Prostate gland (tissue), 2 donors: ENCODE results near the gene CGNL1. TPM values are rescaled to one million over a fixed set of nuclear protein-coding genes. Genes with fewer than 3 reads are reported as not detected.

Experiments
- DNase-seq: peaks from one replicate; pipeline ENCODE4 v3.0.0-alpha.2; 2019; ENCODE audit warnings: low spot score
- H3K27ac ChIP-seq, 2 donors: fragments of 200-600 bp; sonication (generic); 2 replicates each; pipeline ENCODE4 v1.5.1; 2017 to 2019
- H3K27me3 ChIP-seq: fragments of 200-600 bp; sonication (generic); replicated peaks from 2 replicates; pipeline ENCODE4 v1.5.1; 2019; ENCODE audit not compliant: insufficient read depth
- H3K36me3 ChIP-seq, 2 donors: fragments of 200-600 bp; sonication (generic); 1 replicate in 1 of 2; 2 replicates in 1 of 2; pipeline versions ENCODE4 v1.5.1 to v1.8.1; 2017 to 2019
- H3K4me1 ChIP-seq: fragments of 200-600 bp; sonication (generic); replicated peaks from 2 replicates; pipeline ENCODE4 v1.5.1; 2019
- H3K4me3 ChIP-seq, 2 donors: fragments of 200-600 bp; sonication (generic); 2 replicates each; pipeline ENCODE4 v1.5.1; 2017 to 2019
- H3K9me3 ChIP-seq: fragments of 200-600 bp; sonication (generic); 2 replicates; pipeline ENCODE4 v1.5.1; 2017
- POLR2A ChIP-seq: fragments of 450-650 bp; IDR thresholded peaks from one replicate; pipeline ENCODE4 v1.6.1; 2016; ENCODE audit warnings: antibody characterized with exemption, mild to moderate bottlenecking
- POLR2AphosphoS5 ChIP-seq: sonication (generic); formaldehyde crosslinking; IDR thresholded peaks from one replicate; pipeline ENCODE4 v1.6.1; 2017; ENCODE audit warnings: antibody characterized with exemption
- WGBS: methylation state at CpG from one replicate; pipeline ENCODE4 v1.1.5; 2018; 5-methylcytosine and 5-hydroxymethylcytosine counted together
- intact Hi-C: fragments of 100-400 bp; cut with DNase I; formaldehyde crosslinking; loops from one replicate; pipeline ENCODE4 v1.14.2; 2022
- total RNA-seq, 2 donors: library from RNA; depleted of rRNA; stranded (reverse); fragments of >200 nt; gene quantifications; one replicate each; pipeline ENCODE4 v1.1.0, GENCODE V29; 2016
- TF ChIP-seq, protein P1 (sequence below), 4 experiments: fragments of 200-600 bp in 2 of 4; fragments of 450-650 bp in 2 of 4; sonication (generic) in 2 of 4; IDR thresholded peaks; 1 replicate in 3 of 4; 2 replicates in 1 of 4; pipeline ENCODE4 v1.5.1; 2016 to 2019; ENCODE audit warnings: antibody characterized with exemption in 4 of 4, mild to moderate bottlenecking in 2 of 4, moderate library complexity in 2 of 4

CGNL1 gene, protein sequence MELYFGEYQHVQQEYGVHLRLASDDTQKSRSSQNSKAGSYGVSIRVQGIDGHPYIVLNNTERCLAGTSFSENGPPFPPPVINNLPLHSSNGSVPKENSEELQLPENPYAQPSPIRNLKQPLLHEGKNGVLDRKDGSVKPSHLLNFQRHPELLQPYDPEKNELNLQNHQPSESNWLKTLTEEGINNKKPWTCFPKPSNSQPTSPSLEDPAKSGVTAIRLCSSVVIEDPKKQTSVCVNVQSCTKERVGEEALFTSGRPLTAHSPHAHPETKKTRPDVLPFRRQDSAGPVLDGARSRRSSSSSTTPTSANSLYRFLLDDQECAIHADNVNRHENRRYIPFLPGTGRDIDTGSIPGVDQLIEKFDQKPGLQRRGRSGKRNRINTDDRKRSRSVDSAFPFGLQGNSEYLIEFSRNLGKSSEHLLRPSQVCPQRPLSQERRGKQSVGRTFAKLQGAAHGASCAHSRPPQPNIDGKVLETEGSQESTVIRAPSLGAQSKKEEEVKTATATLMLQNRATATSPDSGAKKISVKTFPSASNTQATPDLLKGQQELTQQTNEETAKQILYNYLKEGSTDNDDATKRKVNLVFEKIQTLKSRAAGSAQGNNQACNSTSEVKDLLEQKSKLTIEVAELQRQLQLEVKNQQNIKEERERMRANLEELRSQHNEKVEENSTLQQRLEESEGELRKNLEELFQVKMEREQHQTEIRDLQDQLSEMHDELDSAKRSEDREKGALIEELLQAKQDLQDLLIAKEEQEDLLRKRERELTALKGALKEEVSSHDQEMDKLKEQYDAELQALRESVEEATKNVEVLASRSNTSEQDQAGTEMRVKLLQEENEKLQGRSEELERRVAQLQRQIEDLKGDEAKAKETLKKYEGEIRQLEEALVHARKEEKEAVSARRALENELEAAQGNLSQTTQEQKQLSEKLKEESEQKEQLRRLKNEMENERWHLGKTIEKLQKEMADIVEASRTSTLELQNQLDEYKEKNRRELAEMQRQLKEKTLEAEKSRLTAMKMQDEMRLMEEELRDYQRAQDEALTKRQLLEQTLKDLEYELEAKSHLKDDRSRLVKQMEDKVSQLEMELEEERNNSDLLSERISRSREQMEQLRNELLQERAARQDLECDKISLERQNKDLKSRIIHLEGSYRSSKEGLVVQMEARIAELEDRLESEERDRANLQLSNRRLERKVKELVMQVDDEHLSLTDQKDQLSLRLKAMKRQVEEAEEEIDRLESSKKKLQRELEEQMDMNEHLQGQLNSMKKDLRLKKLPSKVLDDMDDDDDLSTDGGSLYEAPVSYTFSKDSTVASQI
- total RNA-seq, result 10 to 100 TPM; 49.0 to 65.6 TPM

DNA sequence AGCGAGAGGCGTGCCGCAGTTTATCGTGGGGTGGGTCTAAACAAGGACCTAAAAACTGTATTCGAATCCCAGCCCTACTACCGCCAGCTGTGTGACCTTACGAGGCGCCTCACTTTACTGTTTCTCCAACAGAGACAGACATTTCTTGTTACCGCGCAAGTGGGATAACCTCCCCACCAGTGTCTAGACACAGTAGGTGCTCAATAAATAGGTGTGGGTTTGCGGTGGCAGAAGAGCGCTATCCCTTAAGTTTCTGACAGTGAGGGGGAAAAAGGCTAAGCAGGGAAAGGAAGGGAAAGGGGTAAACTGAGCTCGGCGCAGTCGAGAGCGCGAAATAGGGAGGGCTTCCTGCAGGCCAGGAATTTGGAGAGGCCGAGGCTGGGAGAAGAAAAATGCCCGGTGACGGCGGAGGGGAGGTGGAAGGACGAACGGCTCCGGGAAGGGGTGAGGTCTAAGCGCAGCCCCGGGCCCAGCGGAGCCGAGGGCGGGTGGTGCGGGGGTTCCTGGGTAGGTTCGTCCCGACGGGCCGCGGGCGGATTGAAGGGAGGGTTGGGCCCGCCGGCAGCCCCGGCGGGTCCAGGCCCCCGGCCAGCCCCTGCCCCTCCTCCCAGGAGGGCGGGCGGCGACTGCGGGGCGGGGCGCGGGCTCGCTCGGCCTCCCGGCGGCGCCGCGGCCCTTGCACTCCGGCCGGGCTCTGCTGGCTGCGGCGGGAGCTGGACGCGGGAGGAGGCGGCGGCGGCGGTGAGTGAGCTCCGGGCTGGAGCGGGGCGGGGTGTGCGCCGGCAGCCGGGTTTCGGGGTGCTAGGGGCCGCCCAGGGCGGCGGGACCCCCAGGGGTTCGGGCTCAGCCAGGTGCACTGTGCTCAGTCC is at the start of gene CGNL1:
Gene CGNL1, plus strand, starts transcription at position 679 of the 869 bp plus-strand sequence. CDS start 61,495 bp downstream, outside the sequence.
- Histone ChIP-seq H3K27me3 (no peaks in the 10 kb centered on the region), H3K27ac (peak within 1 kb of the TSS; percentile 95 to 96), H3K4me3 (peak within 1 kb of the TSS; percentile 91 to 97), H3K4me1 (peaks cover 3% of the 10 kb centered on the region), H3K9me3 (no peaks in the 10 kb centered on the region), H3K36me3 (no peaks in the 10 kb centered on the region)
- DNase-seq, result peak; percentile 51
- peak; percentile 47 for TF ChIP-seq POLR2A
- TF ChIP-seq, protein P1, sequence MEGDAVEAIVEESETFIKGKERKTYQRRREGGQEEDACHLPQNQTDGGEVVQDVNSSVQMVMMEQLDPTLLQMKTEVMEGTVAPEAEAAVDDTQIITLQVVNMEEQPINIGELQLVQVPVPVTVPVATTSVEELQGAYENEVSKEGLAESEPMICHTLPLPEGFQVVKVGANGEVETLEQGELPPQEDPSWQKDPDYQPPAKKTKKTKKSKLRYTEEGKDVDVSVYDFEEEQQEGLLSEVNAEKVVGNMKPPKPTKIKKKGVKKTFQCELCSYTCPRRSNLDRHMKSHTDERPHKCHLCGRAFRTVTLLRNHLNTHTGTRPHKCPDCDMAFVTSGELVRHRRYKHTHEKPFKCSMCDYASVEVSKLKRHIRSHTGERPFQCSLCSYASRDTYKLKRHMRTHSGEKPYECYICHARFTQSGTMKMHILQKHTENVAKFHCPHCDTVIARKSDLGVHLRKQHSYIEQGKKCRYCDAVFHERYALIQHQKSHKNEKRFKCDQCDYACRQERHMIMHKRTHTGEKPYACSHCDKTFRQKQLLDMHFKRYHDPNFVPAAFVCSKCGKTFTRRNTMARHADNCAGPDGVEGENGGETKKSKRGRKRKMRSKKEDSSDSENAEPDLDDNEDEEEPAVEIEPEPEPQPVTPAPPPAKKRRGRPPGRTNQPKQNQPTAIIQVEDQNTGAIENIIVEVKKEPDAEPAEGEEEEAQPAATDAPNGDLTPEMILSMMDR (IDR thresholded peaks at IDR 0.05), result no peak
- intact Hi-C loops, result loop anchor here (10.0 kb wide), 1 partner anchor 149 kb away; no protein-coding TSS in a partner anchor
- WGBS, result 28% methylated on average over 45 of the region's 76 CpGs

DNA sequence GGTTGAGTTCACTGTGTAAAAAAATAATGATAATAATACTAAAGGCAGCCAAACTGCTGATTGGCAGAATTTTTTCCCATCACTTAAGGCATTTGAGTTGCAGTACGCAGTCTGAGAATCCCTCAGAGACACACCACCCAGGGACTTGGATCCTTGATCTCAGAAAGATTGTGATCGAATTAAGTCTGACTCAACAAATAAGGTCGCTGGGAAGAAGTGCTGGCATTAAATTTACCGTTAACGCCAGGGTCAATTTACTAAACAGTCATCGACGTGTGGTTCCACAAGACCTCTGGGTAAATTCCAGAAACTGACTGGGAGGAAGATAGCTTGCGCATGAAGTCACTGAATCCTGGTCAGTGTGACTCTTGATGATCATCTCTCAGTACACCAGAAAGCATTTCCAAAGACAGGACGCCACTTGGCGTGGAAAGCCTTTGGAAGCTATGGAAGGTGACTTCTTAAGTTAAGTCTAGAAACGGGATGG is 48.3 kb upstream of the CGNL1 start:
- intact Hi-C loops, result no loop called here
- no peaks in the 10 kb centered on the region for H3K27me3 ChIP-seq
- H3K9me3 ChIP-seq, result no peaks in the 10 kb centered on the region
- no peaks in the 10 kb centered on the region for H3K4me1 ChIP-seq
- H3K36me3 ChIP-seq, result no peaks in the 10 kb centered on the region
- no peak overlapping the region for H3K4me3 ChIP-seq
- 82% methylated on average over 11 of the region's 11 CpGs for WGBS
- TF ChIP-seq POLR2A, result no peak
- no peak for TF ChIP-seq POLR2AphosphoS5
- TF ChIP-seq, protein P1 (IDR thresholded peaks at IDR 0.05), result no peak
- H3K27ac ChIP-seq, result peak overlapping the region in 1 of 2 donors; percentile 2
- no peak for DNase-seq

DNA sequence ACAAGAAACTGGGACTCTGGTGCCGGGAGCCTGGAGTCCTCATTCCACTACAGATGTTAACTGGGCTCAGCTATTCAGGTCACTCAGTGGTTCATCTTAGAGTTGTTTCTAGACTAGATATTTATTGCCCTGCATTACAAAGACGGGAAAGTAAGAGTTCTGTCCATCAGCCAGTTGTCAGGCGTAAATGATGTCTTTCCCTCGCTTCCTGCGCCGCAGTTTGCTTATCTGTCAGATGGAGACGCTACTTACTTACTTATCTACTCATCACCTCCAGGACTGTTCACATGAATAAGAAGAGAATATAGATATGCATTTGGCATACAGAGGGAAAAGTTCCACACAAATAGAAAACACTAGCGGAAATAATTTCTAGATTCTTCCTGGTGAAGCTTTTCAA is 47.8 kb upstream of the CGNL1 start:
- TF ChIP-seq POLR2A (no peak), POLR2AphosphoS5 (no peak)
- TF ChIP-seq, protein P1 (IDR thresholded peaks at IDR 0.05), result no peak
- WGBS, result 95% methylated on average over 8 of the region's 8 CpGs

DNA sequence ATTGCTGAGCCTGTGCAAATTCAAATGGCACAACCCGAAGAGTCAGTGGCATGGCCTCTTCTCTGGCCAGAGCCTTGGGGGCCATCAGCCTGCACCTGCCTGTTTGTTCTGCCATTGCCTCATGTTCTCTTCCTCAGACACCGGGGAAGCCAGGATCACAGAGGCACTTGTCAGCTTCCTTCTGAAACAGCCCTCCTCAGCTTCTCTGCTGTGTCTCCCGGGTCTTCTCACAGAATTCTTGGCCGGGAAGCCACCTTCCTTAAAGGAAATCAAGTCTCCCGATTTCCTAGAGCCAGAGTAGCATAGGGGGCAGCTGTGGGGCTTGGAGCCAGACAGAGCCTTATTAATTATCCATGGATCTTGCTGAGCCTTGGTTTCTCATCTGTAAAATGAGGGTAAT is 47.4 kb upstream of the CGNL1 start:
- WGBS, result 76% methylated on average over 5 of the region's 5 CpGs
- intact Hi-C loops, result no loop called here
- no peaks in the 10 kb centered on the region for H3K27me3 ChIP-seq
- no peak overlapping the region for H3K4me3 ChIP-seq
- no peaks in the 10 kb centered on the region for H3K36me3 ChIP-seq
- TF ChIP-seq POLR2A, result no peak
- no peak for TF ChIP-seq POLR2AphosphoS5
- TF ChIP-seq, protein P1 (IDR thresholded peaks at IDR 0.05), result no peak
- no peaks in the 10 kb centered on the region for H3K9me3 ChIP-seq
- no peaks in the 10 kb centered on the region for H3K4me1 ChIP-seq
- no peak overlapping the region for H3K27ac ChIP-seq
- DNase-seq, result no peak

More for the DNA sequence above, 47.8 kb upstream of the CGNL1 start:
- no peaks in the 10 kb centered on the region for H3K9me3 ChIP-seq
- no peak overlapping the region for H3K4me3 ChIP-seq
- intact Hi-C loops, result no loop called here
- DNase-seq, result no peak
- no peaks in the 10 kb centered on the region for H3K27me3 ChIP-seq
- no peaks in the 10 kb centered on the region for H3K36me3 ChIP-seq
- H3K4me1 ChIP-seq, result no peaks in the 10 kb centered on the region
- no peak overlapping the region for H3K27ac ChIP-seq
